GM20000 (cell line): ENCODE results near the gene BPIFB2.

ENCODE experiments used
- DNase-seq: peaks from one replicate; pipeline ENCODE4 v3.0.0; 2012; ENCODE audit warnings: low spot score
- TF ChIP-seq, protein P1 (sequence below): IDR thresholded peaks from 2 replicates; pipeline ENCODE4 v1.5.1; 2012; ENCODE audit warnings: mild to moderate bottlenecking, control low read depth; ENCODE audit errors: extremely low read depth, missing control alignments

Gene BPIFB2

DNA sequence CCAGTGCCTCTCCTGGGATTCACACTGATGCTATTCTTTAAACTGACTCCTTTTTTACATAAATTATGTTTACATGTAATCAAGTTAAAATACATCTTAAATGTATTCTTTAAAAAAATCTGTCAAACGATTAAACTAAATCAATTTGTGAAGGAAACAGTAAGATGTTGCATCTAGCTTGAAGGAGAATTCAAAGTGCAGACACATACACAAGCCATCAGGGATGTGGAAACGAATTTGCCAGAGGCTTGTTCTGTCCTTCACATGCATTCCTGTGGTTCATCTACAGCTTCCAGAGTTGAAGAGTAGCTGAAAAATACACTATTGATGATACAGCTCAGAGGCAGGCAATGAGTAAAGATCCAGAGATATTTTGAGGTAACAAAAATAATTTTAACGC, 38.9 kb downstream of the BPIFB2 start:
- TF ChIP-seq, protein P1, sequence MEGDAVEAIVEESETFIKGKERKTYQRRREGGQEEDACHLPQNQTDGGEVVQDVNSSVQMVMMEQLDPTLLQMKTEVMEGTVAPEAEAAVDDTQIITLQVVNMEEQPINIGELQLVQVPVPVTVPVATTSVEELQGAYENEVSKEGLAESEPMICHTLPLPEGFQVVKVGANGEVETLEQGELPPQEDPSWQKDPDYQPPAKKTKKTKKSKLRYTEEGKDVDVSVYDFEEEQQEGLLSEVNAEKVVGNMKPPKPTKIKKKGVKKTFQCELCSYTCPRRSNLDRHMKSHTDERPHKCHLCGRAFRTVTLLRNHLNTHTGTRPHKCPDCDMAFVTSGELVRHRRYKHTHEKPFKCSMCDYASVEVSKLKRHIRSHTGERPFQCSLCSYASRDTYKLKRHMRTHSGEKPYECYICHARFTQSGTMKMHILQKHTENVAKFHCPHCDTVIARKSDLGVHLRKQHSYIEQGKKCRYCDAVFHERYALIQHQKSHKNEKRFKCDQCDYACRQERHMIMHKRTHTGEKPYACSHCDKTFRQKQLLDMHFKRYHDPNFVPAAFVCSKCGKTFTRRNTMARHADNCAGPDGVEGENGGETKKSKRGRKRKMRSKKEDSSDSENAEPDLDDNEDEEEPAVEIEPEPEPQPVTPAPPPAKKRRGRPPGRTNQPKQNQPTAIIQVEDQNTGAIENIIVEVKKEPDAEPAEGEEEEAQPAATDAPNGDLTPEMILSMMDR = no peak

DNA sequence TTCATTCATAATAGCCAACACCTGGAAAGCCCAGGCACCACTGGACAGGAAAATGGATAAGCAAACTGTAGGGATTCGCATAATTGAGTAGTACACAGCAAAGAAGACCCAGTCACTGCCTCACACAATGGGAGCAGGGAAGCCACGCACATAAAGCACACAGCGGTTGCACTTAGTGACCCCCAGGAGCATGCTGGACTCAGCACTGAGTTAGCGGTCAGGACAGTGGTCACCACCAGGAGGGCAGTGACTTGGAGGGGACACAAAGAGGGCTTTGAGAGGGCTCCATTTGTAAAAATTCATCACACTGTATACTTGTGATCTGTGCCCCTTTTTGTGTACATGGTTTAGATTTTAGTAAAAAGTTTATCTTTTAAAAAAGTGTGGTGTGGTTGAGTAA, 43.8 kb downstream of the BPIFB2 start:
- DNase-seq = no peak
- TF ChIP-seq, protein P1 = no peak

More for the DNA sequence above, 38.9 kb downstream of the BPIFB2 start:
- DNase-seq = no peak

DNA sequence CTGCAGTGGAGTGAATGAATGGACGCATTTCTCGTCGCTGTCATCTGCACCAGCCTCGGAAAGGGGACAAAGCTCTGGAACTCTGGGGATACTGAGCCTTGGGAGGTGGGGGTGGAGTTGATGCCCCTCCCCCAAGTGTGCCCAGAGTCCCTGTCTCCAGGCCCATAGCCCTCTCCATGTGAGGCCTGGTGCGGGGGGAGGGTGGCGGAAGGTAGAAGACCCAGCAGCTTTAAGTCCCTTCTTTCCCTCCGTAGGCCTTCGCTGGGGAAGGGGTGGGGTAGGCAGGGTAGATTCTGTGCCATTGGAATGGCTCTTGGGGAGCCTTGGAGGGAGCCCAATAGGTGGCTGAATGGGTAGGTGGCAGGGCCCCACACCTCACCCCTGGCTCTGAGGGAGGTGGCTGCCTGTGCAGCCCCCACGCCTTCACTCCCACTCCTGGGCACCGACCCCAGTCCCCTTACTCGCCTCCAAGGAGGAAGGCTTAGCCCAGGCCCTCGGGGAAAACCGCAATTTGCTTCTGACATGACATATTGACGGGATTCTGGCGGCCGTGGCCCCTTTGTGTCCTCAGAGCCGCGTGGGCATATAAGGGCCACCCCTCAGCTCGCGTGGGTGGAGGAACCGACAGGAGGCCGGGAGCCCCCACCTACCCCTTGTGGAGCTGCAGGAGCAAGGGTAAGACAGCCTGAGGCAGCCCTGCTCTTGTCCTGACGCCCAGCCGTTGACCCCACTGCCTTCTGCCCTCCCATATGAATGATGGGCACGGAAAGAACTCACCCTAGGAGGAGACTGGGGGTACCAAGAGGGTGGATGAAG, 46.0 kb downstream of the BPIFB2 start, which contains the start of gene BPIFB3:
Gene BPIFB3, plus strand, starts transcription at position 613 of the 816 bp plus-strand sequence. CDS start 1,533 bp downstream, outside the sequence.
- TF ChIP-seq, protein P1 = no peak
- DNase-seq = no peak

DNA sequence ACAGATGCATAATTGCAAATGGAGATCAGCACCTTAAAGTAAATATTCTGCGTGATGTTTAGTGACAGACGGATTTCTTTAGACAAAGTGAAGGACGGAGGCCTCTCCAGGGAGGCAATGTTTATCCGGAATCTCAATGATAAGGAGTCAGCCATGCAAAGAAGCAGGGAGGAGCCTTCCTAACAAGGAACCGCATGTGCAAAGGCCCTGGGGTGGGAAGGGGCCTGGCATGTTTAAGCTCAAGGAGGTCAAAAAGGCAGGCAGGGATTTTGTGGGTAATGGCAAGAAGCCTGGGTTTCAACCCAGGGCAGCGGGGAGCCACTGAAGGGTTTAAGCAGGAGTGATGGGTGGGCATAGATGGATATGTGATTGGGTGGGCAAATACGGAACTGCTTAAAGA, 46.9 kb downstream of the BPIFB2 start:
- no peak for DNase-seq
- TF ChIP-seq, protein P1 = no peak

DNA sequence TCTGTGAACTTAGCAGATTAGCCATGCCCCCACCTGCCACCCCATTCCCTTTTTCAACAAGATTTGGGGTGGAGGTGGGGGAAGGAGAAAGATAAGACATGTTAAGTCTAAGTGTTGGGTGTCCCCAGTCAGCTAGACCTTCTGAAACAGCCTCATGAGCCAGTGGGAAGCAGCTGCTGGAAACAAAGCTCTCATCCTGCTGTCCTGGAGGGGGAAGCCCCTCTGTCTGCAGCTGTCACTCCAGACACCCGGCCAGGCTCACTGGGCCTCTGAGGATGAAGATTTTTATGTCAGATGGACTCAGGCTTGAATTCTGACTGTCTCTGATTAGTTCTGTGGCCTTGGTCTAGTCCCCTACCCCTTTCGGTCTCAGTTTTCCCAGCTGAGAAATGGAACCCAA, 47.3 kb downstream of the BPIFB2 start:
- TF ChIP-seq, protein P1 = no peak
- no peak for DNase-seq

DNA sequence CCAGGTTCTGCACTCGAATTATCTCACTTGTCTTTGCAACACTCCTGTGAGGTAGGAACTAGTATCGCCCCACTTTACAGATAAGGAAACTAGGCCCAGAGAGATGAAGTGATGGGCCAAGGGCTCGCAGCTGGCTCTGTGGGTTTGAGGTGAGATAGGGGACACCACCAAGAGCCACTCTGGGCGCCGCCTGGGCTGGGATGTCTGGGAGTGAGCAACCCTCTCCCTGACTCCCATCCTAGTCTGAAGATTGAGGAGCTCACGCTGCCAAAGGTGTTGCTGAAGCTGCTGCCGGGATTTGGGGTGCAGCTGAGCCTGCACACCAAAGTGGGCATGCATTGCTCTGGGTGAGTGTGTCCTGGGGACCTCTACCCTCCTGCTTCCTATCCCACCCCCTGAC, 51.6 kb downstream of the BPIFB2 start:
- DNase-seq = no peak
- TF ChIP-seq, protein P1 = no peak

DNA sequence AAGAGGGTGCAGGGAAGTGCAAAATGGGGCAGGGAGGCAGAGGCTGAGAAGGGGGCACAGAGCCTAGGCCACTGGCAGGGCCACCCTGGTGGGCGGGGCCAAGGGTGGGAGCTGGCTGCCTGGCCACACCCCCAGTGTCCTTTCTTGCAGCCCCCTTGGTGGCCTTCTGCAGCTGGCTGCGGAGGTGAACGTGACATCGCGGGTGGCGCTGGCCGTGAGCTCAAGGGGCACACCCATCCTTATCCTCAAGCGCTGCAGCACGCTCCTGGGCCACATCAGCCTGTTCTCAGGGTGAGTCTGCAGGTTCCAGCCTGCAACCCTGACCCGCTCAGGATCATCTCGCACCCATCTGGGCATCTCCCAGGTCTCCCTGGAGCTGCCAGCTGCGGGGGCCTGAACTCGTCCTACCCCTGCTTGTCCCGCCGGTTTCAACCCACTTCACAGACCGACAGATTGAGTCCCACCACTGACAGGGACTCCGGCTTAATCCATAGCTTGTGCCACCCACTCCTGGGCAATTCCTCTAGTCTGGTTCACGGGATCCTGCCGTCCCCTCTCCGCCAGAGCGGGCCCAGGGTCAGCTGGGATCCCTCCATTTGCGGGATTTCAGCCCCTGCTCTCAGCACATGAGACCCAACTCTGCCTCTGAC, 52.4 kb downstream of the BPIFB2 start:
- no peak for DNase-seq
- TF ChIP-seq, protein P1 = no peak
